Neural crest cell (in vitro differentiated cells): ENCODE data around the gene KRT76. TPM values are rescaled to one million over a fixed set of nuclear protein-coding genes. Genes with fewer than 3 reads are reported as not detected.

Experiments used
- DNase-seq: peaks from one replicate; pipeline ENCODE4 v3.0.0; 2021; ENCODE audit warnings: low read depth, mixed read lengths, low spot score
- H3K27ac Mint-ChIP-seq: one replicate; pipeline ENCODE4 v1.8.0; 2021; ENCODE audit warnings: mild to moderate bottlenecking, mixed read lengths; ENCODE audit not compliant: unreplicated experiment
- H3K27me3 Mint-ChIP-seq: 2 replicates; pipeline ENCODE4 v1.8.0; 2021; ENCODE audit warnings: low read depth, mild to moderate bottlenecking, mixed read lengths
- H3K36me3 Mint-ChIP-seq: 2 replicates; pipeline ENCODE4 v1.8.0; 2021; ENCODE audit warnings: low read depth, mild to moderate bottlenecking, mixed read lengths
- H3K4me1 Mint-ChIP-seq: 2 replicates; pipeline ENCODE4 v1.8.0; 2021; ENCODE audit warnings: mixed read lengths
- H3K4me3 Mint-ChIP-seq: one replicate; pipeline ENCODE4 v1.8.0; 2021; ENCODE audit warnings: mild to moderate bottlenecking, mixed read lengths
- H3K9me3 Mint-ChIP-seq: 2 replicates; pipeline ENCODE4 v1.8.0; 2021; ENCODE audit warnings: mixed read lengths
- CTCF ChIP-seq: fragments of 200-600 bp; sonication (generic); conservative IDR thresholded peaks from 2 replicates; pipeline ENCODE4 v1.5.0; 2021; ENCODE audit warnings: antibody characterized with exemption, mild to moderate bottlenecking
- total RNA-seq: library from RNA; stranded (reverse); gene quantifications from 2 replicates; pipeline ENCODE4 v1.2.1, GENCODE V29; 2021

KRT76 gene
- total RNA-seq, 1 donor from 2014 or later: not detected

DNA sequence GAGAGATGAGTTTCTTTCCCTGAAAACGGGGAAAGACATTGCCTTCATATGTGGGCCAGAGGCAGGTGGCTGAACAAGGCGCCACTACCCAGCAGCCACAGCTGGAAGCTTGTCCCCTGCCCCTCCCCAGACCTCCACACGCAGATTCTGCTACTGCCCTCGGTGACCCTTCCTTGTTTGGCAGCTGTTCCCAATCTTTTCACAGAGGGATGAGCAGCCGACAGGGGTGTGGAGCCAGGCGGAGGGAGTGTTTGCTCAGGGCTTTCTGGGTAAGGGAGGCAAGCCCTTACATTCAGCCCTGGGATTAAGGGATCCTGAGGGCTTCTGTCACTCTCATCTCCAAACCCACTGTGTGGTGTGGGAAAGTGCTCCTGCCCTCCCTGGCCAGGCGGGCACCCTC is 41.2 kb upstream of the KRT76 start:
- Mint-ChIP-seq H3K4me3 (no peak overlapping the region), H3K9me3 (no peaks in the 10 kb centered on the region), H3K4me1 (peaks cover 9% of the 10 kb centered on the region), H3K36me3 (no peaks in the 10 kb centered on the region), H3K27ac (no peak overlapping the region), H3K27me3 (peaks cover 5% of the 10 kb centered on the region)
- DNase-seq: no peak
- no peak for TF ChIP-seq CTCF

- Mint-ChIP-seq H3K9me3 (no peaks in the 10 kb centered on the region), H3K4me1 (peaks cover 9% of the 10 kb centered on the region), H3K27ac (no peak overlapping the region), H3K27me3 (peaks cover 5% of the 10 kb centered on the region), H3K36me3 (no peaks in the 10 kb centered on the region), H3K4me3 (no peak overlapping the region)
- TF ChIP-seq CTCF: no peak
- DNase-seq: no peak
Measured at GRCh38 chr12:52817699-52818238, 40.6 kb upstream of the KRT76 start.

- DNase-seq: no peak
- H3K4me3 Mint-ChIP-seq: no peak overlapping the region
- no peak overlapping the region for H3K27ac Mint-ChIP-seq
- H3K4me1 Mint-ChIP-seq: peaks cover 9% of the 10 kb centered on the region
- no peaks in the 10 kb centered on the region for H3K9me3 Mint-ChIP-seq
- peaks cover 5% of the 10 kb centered on the region for H3K27me3 Mint-ChIP-seq
- TF ChIP-seq CTCF: no peak
- H3K36me3 Mint-ChIP-seq: no peaks in the 10 kb centered on the region
Measured at GRCh38 chr12:52817003-52817698, 40.0 kb upstream of the KRT76 start.

DNA sequence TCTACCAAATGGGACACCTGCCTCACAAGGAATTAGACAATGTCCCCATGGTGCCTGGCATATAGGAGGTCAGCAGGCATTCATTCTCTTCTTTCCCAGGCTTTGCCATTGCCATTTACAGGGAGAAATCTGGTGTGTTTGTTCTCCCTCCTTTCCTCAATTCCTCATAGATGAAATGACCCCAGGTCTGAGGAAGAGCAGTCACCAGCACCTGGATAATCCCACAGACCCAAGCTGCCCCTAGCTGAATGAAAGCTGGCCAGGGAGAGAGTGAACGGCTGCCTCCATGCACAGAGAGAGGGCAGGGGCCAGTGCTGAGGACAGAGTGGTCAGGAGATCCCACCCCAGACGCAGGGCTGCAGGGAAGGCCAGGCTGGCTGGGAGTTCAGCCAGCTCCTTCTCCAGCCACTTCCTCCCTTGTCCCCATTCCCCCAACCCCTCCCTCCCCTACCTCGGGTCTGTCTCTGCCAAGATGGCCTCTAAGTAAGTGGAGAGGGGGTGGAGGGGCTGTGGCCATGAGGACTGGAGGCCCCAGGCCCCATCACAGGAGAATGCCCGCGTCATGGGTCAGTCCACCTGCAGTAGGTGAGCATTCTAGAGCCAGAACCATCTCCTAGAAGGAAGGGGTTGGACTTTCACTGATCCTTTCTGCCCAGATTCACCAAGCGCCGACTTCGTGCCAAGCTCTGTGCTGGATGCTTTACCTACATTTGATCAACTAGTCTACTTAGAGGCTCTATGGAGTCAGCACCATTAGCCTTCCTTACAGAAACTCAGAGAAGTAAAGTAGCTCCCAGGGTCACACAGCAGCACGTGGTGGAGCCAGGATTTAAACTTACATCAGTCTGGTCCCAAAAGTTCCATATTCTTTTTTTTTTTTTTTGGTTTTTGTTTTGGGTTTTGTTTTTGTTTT is 38.8 kb upstream of the KRT76 start:
- peaks cover 3% of the 10 kb centered on the region for H3K27me3 Mint-ChIP-seq
- peaks cover 9% of the 10 kb centered on the region for H3K4me1 Mint-ChIP-seq
- no peaks in the 10 kb centered on the region for H3K36me3 Mint-ChIP-seq
- no peak overlapping the region for H3K4me3 Mint-ChIP-seq
- no peak for DNase-seq
- H3K27ac Mint-ChIP-seq: no peak overlapping the region
- no peaks in the 10 kb centered on the region for H3K9me3 Mint-ChIP-seq
- TF ChIP-seq CTCF: no peak

GRCh38 chr12:52815161-52815560 is 38.0 kb upstream of the KRT76 start:
- Mint-ChIP-seq H3K4me1 (peaks cover 9% of the 10 kb centered on the region), H3K27ac (no peak overlapping the region), H3K4me3 (no peak overlapping the region), H3K36me3 (no peaks in the 10 kb centered on the region), H3K27me3 (no peaks in the 10 kb centered on the region), H3K9me3 (no peaks in the 10 kb centered on the region)
- DNase-seq: no peak
- no peak for TF ChIP-seq CTCF
